ENCODE measurements around the gene CD96. TPM values are rescaled to one million over a fixed set of nuclear protein-coding genes. Genes with fewer than 3 reads are reported as not detected.

The CD96 gene
- total RNA-seq, 2 donors from 2014 or later: 0.33 to 2.6 TPM

GRCh38 chr3:111598552-111598951, 56.6 kb downstream of the CD96 start:
- TF ChIP-seq POLR2A (IDR thresholded peaks at IDR 0.05): no peak
- TF ChIP-seq, protein P1, sequence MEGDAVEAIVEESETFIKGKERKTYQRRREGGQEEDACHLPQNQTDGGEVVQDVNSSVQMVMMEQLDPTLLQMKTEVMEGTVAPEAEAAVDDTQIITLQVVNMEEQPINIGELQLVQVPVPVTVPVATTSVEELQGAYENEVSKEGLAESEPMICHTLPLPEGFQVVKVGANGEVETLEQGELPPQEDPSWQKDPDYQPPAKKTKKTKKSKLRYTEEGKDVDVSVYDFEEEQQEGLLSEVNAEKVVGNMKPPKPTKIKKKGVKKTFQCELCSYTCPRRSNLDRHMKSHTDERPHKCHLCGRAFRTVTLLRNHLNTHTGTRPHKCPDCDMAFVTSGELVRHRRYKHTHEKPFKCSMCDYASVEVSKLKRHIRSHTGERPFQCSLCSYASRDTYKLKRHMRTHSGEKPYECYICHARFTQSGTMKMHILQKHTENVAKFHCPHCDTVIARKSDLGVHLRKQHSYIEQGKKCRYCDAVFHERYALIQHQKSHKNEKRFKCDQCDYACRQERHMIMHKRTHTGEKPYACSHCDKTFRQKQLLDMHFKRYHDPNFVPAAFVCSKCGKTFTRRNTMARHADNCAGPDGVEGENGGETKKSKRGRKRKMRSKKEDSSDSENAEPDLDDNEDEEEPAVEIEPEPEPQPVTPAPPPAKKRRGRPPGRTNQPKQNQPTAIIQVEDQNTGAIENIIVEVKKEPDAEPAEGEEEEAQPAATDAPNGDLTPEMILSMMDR (IDR thresholded peaks at IDR 0.05): no peak
- Histone ChIP-seq H3K27me3 (no peaks in the 10 kb centered on the region), H3K4me1 (no peaks in the 10 kb centered on the region), H3K4me3 (no peak overlapping the region), H3K27ac (no peak overlapping the region), H3K36me3 (replicated peaks in 1 of 2; ENCODE audit: insufficient read depth in 1 of 2, low read depth in 2 of 2) (no peaks in the 10 kb centered on the region), H3K9me3 (no peaks in the 10 kb centered on the region)
- intact Hi-C loops (cut with DNase I): no loop called here
- ATAC-seq: no peak
- WGBS, 2 donors: 70 to 76% methylated on average over 2 of the region's 2 CpGs
- DNase-seq: no peak

DNA sequence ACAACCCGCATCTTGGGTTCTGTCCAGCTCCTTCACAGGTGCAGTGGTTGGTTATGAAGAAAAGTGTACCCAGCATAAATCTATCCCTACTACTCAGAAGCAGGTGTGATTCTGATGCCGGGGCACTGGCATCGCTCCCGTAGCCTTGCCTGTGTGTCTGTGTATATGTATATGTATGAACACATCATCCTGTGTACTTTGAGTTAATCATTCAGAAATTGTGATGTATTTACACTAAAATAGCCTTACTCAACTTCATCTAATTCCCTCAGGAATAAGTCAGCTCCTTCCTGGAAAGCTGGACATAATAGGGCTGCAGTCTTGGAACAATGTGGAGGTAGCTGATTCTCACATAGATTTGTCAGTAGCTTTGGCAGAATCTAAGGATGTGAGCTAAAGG, 59.8 kb downstream of the CD96 start:
- Histone ChIP-seq H3K4me1 (peaks cover 7% of the 10 kb centered on the region), H3K27ac (no peak overlapping the region), H3K9me3 (no peaks in the 10 kb centered on the region), H3K36me3 (replicated peaks in 1 of 2; ENCODE audit: insufficient read depth in 1 of 2, low read depth in 2 of 2) (no peaks in the 10 kb centered on the region), H3K27me3 (no peaks in the 10 kb centered on the region), H3K4me3 (no peak overlapping the region)
- no peak for DNase-seq
- 39 to 56% methylated on average over 4 of the region's 4 CpGs for WGBS, 2 donors
- intact Hi-C loops (cut with DNase I): no loop called here
- TF ChIP-seq, protein P1 (IDR thresholded peaks at IDR 0.05): no peak
- no peak for TF ChIP-seq POLR2A (IDR thresholded peaks at IDR 0.05)
- ATAC-seq: no peak

GRCh38 chr3:111603679-111604078, 61.7 kb downstream of the CD96 start:
- intact Hi-C loops (cut with DNase I): no loop called here
- Histone ChIP-seq H3K4me3 (no peak overlapping the region), H3K4me1 (peaks cover 8% of the 10 kb centered on the region), H3K27me3 (no peaks in the 10 kb centered on the region), H3K36me3 (replicated peaks in 1 of 2; ENCODE audit: insufficient read depth in 1 of 2, low read depth in 2 of 2) (no peaks in the 10 kb centered on the region), H3K9me3 (no peaks in the 10 kb centered on the region), H3K27ac (no peak overlapping the region)
- no peak for DNase-seq
- 82 to 87% methylated on average over 1 of the region's 1 CpG for WGBS, 2 donors
- TF ChIP-seq POLR2A (IDR thresholded peaks at IDR 0.05): no peak
- TF ChIP-seq, protein P1 (IDR thresholded peaks at IDR 0.05): no peak
- no peak for ATAC-seq

GRCh38 chr3:111604119-111604518, 62.1 kb downstream of the CD96 start:
- no peak for DNase-seq
- TF ChIP-seq POLR2A (IDR thresholded peaks at IDR 0.05): no peak
- TF ChIP-seq, protein P1 (IDR thresholded peaks at IDR 0.05): no peak
- no peak overlapping the region for H3K4me3 ChIP-seq
- H3K36me3 ChIP-seq (replicated peaks in 1 of 2; ENCODE audit: insufficient read depth in 1 of 2, low read depth in 2 of 2): no peaks in the 10 kb centered on the region
- no peaks in the 10 kb centered on the region for H3K27me3 ChIP-seq
- WGBS, 2 donors: 69 to 87% methylated on average over 2 of the region's 2 CpGs
- intact Hi-C loops (cut with DNase I): no loop called here
- ATAC-seq: no peak
- no peak overlapping the region for H3K27ac ChIP-seq
- H3K4me1 ChIP-seq: peaks cover 8% of the 10 kb centered on the region
- no peaks in the 10 kb centered on the region for H3K9me3 ChIP-seq

DNA sequence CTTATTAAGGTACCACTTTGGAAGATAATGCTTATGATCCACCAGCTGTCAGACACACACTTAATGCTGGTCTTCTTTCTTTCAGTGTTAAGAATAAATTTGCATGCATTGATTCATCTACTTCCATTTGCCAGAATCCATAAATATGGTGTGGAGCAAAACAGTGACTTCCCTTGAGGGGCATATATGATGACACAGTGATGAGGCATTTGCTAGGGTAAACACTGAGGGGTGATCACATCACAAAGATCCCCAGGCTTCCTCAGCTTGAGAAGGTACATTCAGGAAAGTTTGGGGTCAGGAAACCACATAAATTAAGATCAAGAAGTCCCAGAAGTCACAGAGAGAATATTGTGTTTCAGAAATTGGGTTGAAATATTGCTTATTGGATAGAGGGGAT, 63.0 kb downstream of the CD96 start:
- Histone ChIP-seq H3K27me3 (no peaks in the 10 kb centered on the region), H3K4me1 (peaks cover 8% of the 10 kb centered on the region), H3K4me3 (no peak overlapping the region), H3K9me3 (no peaks in the 10 kb centered on the region), H3K36me3 (replicated peaks in 1 of 2; ENCODE audit: insufficient read depth in 1 of 2, low read depth in 2 of 2) (no peaks in the 10 kb centered on the region), H3K27ac (no peak overlapping the region)
- no peak for TF ChIP-seq POLR2A (IDR thresholded peaks at IDR 0.05)
- TF ChIP-seq, protein P1 (IDR thresholded peaks at IDR 0.05): no peak
- ATAC-seq: no peak
- intact Hi-C loops (cut with DNase I): no loop called here
- no peak for DNase-seq

Data from body of pancreas (tissue), 4 donors.